ENCODE data around the gene STARD13. TPM values are rescaled to one million over a fixed set of nuclear protein-coding genes. Genes with fewer than 3 reads are reported as not detected.

The STARD13 gene
- total RNA-seq, 1 donor from 2014 or later, result 37.6 TPM

DNA sequence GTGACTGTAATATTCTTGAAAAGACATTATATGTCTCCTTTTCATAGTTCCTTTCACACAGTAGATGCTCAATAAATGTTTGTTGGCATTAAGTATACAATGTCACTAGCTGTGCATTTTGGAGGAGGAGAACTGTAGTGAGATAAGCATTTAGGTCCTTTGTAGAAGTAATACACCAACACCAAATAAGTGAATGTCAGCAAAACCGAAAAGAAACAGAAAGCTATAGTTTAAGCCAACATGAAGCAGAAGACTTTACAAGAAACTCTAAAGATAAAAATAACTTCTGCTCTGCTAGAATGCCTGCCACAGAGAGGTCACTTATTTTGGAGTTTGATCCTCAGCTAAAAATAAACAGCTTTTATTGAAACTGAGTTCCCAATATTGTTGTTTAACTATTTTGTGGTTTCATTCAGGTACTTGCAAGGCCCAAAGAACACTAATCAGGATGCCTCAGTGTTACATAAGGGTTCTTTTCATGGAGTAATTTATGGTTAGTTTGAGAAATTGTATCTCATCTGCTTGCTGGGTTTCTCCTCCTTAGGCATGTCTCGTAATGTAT lies 86.2 kb downstream of the STARD13 start:
- H3K4me3 Mint-ChIP-seq (ENCODE audit: unreplicated experiment), result no peak overlapping the region
- H3K4me1 Mint-ChIP-seq (ENCODE audit: low read depth), result peaks cover 63% of the 10 kb centered on the region
- no peaks in the 10 kb centered on the region for H3K27me3 Mint-ChIP-seq (ENCODE audit: low read depth)
- peak overlapping the region; percentile 78 for H3K27ac Mint-ChIP-seq (ENCODE audit: unreplicated experiment)
- DNase-seq (ENCODE audit: low spot score), result no peak
- H3K36me3 Mint-ChIP-seq (ENCODE audit: low read depth), result peaks cover 4% of the 10 kb centered on the region
- TF ChIP-seq, protein P1, sequence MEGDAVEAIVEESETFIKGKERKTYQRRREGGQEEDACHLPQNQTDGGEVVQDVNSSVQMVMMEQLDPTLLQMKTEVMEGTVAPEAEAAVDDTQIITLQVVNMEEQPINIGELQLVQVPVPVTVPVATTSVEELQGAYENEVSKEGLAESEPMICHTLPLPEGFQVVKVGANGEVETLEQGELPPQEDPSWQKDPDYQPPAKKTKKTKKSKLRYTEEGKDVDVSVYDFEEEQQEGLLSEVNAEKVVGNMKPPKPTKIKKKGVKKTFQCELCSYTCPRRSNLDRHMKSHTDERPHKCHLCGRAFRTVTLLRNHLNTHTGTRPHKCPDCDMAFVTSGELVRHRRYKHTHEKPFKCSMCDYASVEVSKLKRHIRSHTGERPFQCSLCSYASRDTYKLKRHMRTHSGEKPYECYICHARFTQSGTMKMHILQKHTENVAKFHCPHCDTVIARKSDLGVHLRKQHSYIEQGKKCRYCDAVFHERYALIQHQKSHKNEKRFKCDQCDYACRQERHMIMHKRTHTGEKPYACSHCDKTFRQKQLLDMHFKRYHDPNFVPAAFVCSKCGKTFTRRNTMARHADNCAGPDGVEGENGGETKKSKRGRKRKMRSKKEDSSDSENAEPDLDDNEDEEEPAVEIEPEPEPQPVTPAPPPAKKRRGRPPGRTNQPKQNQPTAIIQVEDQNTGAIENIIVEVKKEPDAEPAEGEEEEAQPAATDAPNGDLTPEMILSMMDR (IDR thresholded peaks at IDR 0.05), result no peak
- H3K9me3 Mint-ChIP-seq (ENCODE audit: low read depth), result no peaks in the 10 kb centered on the region

DNA sequence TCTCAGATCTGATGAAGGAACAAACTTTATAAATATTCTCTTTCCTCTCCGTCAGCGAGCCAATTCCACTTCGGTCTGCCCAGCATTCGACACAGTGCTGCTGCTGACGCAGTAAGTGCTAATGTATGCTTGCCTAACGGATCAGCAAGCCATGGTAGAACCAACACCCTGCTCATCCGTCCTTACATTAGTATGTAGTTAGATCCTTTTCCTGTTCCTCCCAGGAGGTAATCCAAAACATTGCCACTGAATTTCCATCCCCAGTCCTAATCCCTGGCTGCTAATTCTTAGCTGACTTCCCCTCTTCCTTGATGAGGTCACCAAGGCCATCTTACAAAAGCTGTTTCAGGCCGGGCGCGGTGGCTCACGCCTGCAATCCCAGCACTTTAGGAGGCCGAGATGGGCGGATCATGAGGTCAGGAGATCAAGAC lies 88.0 kb downstream of the STARD13 start:
- no peak for DNase-seq (ENCODE audit: low spot score)
- Mint-ChIP-seq H3K4me3 (ENCODE audit: unreplicated experiment) (no peak overlapping the region), H3K4me1 (ENCODE audit: low read depth) (peaks cover 65% of the 10 kb centered on the region), H3K36me3 (ENCODE audit: low read depth) (peaks cover 4% of the 10 kb centered on the region), H3K27ac (ENCODE audit: unreplicated experiment) (peak overlapping the region; percentile 15), H3K9me3 (ENCODE audit: low read depth) (no peaks in the 10 kb centered on the region), H3K27me3 (ENCODE audit: low read depth) (no peaks in the 10 kb centered on the region)
- TF ChIP-seq, protein P1 (IDR thresholded peaks at IDR 0.05), result no peak

DNA sequence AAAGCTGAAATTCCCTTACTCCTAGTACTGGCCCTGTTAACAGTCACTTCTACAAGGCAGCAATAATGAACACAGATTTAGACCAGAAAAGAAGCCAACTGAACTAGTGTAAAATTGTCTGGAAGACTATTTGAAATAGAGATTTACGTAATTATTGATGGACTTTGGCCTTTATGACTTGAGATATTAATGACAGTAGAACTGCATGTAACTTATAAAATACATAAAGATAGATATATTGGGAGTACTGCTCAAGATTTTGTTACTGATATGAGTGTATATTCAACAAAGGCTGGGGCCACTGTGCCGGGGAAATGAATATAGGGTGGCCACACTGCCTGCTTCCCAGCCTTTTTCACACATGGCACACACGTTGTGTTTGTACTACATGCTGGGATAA lies 88.8 kb downstream of the STARD13 start:
- no peaks in the 10 kb centered on the region for H3K9me3 Mint-ChIP-seq (ENCODE audit: low read depth)
- H3K4me3 Mint-ChIP-seq (ENCODE audit: unreplicated experiment), result no peak overlapping the region
- H3K36me3 Mint-ChIP-seq (ENCODE audit: low read depth), result peaks cover 4% of the 10 kb centered on the region
- peak overlapping the region; percentile 68 for H3K27ac Mint-ChIP-seq (ENCODE audit: unreplicated experiment)
- H3K4me1 Mint-ChIP-seq (ENCODE audit: low read depth), result peaks cover 67% of the 10 kb centered on the region
- no peak for DNase-seq (ENCODE audit: low spot score)
- TF ChIP-seq, protein P1 (IDR thresholded peaks at IDR 0.05), result no peak
- no peaks in the 10 kb centered on the region for H3K27me3 Mint-ChIP-seq (ENCODE audit: low read depth)

DNA sequence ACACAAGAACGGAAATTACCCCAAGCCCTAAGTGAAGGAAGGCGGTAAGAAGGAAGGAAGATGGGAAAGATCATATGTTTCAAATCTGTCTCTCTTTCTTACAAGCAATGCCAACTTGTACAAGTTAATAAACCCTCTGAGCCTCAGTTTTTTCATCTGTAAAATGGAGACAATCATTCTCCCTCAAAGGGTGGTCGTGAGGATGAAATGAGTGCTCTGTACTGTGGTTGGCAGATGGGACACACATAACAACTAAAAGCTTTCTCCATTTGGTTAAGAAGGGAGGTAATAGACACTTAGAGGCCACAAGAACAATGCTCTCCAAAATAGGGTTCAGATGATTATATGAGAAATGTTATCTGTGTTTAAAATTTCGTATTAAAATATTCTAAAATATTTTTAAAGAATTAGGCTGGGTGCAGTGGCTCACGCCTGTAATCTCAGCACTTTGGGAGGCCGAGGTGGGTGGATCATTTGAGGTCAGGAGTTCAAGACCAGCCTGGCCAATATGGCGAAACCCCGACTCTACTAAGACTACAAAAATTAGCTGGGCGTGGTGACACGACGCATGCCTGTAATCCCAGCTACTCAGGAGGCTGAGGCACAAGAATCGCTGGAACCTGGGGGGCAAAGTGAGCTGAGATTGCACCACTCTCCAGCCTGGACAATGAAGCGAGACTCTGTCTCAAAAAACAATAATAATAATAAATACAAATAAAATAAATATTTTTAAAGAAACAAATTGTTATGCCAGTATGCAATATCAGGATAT lies 89.7 kb downstream of the STARD13 start:
- Mint-ChIP-seq H3K9me3 (ENCODE audit: low read depth) (no peaks in the 10 kb centered on the region), H3K36me3 (ENCODE audit: low read depth) (peaks cover 4% of the 10 kb centered on the region), H3K27ac (ENCODE audit: unreplicated experiment) (peak overlapping the region; percentile 97), H3K4me3 (ENCODE audit: unreplicated experiment) (peak overlapping the region; percentile 43), H3K27me3 (ENCODE audit: low read depth) (no peaks in the 10 kb centered on the region), H3K4me1 (ENCODE audit: low read depth) (peaks cover 75% of the 10 kb centered on the region)
- TF ChIP-seq, protein P1 (IDR thresholded peaks at IDR 0.05), result no peak
- no peak for DNase-seq (ENCODE audit: low spot score)

DNA sequence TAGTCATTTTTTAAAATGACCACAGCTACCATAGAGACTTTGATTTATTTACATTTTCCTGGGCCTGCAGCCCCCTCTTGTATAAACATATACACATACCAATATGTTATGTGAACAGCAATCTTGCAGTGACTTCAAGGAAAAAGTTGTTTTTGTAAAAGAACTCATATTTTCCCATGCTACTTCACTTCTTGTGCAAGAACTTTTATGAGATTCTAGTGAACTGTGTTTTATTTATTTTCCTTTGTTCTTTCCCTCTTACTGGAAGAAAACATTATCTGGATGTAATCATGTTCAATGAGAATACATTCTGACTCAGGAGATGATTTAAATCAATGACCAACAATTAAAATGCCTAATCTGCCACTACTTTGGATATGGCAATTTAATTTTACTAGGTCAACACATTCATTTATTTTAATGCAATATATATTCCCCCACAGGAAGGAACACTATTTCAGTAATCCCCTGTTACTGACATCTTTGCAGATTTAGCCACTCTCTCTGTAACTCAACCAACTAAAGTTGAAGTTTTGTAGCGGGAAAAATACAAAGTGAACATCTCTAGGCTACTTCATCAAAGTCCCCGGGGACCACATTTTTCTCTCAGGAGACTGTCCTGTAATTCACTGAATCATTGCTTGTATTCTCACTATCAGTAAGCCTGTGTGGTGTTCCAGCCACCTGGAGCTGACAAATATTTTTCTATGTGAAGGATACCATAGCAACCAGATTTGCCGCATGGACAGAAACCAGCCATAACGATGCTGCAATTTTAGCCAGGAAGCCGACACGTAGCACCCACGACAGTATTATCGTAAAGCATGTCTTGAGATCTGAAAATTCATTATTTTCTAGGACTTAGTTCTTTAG lies 90.5 kb downstream of the STARD13 start:
- H3K9me3 Mint-ChIP-seq (ENCODE audit: low read depth), result no peaks in the 10 kb centered on the region
- TF ChIP-seq, protein P1 (IDR thresholded peaks at IDR 0.05), result no peak
- peaks cover 80% of the 10 kb centered on the region for H3K4me1 Mint-ChIP-seq (ENCODE audit: low read depth)
- no peaks in the 10 kb centered on the region for H3K27me3 Mint-ChIP-seq (ENCODE audit: low read depth)
- no peak for DNase-seq (ENCODE audit: low spot score)
- peak overlapping the region; percentile 43 for H3K4me3 Mint-ChIP-seq (ENCODE audit: unreplicated experiment)
- H3K27ac Mint-ChIP-seq (ENCODE audit: unreplicated experiment), result peak overlapping the region; percentile 97
- peaks cover 4% of the 10 kb centered on the region for H3K36me3 Mint-ChIP-seq (ENCODE audit: low read depth)

Data from chondrocyte (in vitro differentiated cells).